ENCODE data around the gene GPRIN2. TPM values are rescaled to one million over a fixed set of nuclear protein-coding genes. Genes with fewer than 3 reads are reported as not detected.
A peak's percentile ranks its signal among the peaks of the same experiment; 100 is the strongest.

Gene GPRIN2
- total RNA-seq, 2 experiments from 2014 or later: not detected

DNA sequence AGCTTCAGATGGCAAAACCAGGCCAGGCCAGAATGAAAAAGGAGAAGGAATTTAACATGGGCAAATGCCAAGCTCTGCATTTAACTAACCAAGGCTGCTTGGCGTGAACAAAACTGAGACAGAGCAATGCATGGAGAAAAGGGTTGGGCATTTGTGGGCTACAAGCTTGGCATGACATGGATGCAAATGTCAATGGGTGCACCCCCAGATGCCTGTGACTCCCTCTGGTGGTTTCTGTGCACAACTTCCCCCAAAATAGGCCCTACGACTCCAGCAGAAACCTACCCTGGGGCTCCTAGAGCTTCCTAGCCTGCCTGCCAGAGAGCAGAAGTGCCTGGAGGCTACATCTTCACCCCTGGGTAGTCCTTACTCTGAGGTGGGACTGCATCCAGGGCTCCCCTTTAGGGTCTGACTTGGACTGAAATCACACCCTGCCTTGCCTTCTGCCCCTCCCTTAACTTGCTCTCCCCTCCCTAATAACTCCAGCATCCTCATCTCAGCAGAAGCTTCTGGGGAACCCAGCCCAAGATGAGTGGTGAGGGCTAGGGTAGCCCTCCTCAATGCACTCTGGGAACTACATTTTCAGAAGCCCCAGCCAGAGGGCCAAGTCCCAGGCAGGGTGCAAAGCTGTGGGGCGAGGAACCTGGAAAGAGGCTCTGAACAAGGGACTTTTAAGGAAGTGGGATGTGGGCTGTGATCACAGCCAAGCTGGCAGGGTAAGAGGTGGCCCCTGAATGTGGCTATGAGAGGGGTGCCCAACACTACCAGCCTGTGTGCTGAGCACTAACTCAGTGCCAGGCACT lies 11.3 kb downstream of the GPRIN2 start:
- Mint-ChIP-seq H3K4me3 (no peak overlapping the region), H3K9me3 (no peaks in the 10 kb centered on the region), H3K27ac (no peak overlapping the region), H3K4me1 (ENCODE audit: low read depth) (peaks cover 6% of the 10 kb centered on the region), H3K36me3 (ENCODE audit: low read depth) (no peaks in the 10 kb centered on the region), H3K27me3 (peaks cover 37% of the 10 kb centered on the region)
- Histone ChIP-seq H3K36me3 (ENCODE audit: insufficient read depth, low read length) (no peaks in the 10 kb centered on the region), H3K4me1 (ENCODE audit: insufficient read depth, low read length) (no peaks in the 10 kb centered on the region), H3K27ac (ENCODE audit: low read depth in 1 of 2, low read length in 2 of 2) (no peak overlapping the region), H3K27me3 (ENCODE audit: control insufficient read depth in 1 of 2, insufficient read depth in 2 of 2, low read length in 2 of 2) (peaks cover 14 to 28% of the 10 kb centered on the region in 2 experiments), H3K9me3 (ENCODE audit: control insufficient read depth in 1 of 2, insufficient read depth in 1 of 2, low read length in 2 of 2) (peaks cover 0 to 13% of the 10 kb centered on the region in 2 experiments), H3K4me3 (ENCODE audit: low read length) (no peak overlapping the region)
- intact Hi-C loops (cut with DNase I, micrococcal nuclease): no loop called here
- CTCF ChIA-PET: no interaction called here
- DNase-seq (peak in 3 of 14 experiments; percentile 5 to 31 (median 24)), ATAC-seq (ENCODE audit: poor library complexity) (no peak)
- POLR2A ChIA-PET: no interaction called here
- TF ChIP-seq, protein P1, sequence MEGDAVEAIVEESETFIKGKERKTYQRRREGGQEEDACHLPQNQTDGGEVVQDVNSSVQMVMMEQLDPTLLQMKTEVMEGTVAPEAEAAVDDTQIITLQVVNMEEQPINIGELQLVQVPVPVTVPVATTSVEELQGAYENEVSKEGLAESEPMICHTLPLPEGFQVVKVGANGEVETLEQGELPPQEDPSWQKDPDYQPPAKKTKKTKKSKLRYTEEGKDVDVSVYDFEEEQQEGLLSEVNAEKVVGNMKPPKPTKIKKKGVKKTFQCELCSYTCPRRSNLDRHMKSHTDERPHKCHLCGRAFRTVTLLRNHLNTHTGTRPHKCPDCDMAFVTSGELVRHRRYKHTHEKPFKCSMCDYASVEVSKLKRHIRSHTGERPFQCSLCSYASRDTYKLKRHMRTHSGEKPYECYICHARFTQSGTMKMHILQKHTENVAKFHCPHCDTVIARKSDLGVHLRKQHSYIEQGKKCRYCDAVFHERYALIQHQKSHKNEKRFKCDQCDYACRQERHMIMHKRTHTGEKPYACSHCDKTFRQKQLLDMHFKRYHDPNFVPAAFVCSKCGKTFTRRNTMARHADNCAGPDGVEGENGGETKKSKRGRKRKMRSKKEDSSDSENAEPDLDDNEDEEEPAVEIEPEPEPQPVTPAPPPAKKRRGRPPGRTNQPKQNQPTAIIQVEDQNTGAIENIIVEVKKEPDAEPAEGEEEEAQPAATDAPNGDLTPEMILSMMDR (IDR thresholded peaks at IDR 0.05): no peak

DNA sequence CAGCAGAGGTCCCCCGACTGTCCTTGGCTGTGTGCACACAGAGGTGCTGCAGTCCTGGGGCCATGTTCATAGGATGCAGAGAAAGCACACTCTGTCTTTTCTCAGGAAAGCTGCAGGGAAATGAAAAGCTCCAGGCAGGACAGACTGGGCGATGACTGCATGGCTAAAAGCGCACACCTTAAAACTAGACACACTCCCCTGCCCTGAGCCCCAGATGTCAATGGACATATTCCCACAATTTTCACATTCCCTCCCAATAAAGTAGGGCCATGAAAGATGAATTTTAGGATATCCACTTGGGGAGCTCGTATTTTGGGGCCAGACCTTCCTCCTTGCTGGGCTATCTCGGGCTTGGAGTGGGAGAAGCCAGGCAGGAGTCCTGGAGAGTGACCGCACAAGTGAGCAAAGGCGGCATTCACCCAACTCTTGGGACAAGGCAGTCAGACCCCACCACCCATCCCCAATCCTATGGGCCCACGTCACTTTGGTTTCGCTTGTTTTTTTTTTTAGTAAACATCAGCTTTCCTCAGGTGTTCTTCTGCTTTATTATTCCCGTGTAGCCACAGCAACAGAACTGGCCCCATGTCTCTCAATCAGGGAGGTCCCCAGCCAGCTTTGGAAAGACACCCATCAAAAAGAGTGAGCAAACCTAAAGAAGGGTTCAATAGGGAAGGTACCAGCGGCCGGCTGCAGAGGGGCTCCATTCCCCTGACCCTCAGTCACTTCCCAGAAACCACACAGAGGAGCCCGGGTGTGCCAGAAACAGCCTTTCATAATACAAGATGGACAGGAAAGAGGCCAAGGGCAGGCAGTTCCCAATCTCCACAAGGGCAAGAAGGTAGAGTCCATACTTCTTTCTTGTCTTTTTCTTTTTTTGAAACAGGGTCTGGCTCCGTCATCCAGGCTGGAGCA lies 12.7 kb downstream of the GPRIN2 start:
- TF ChIP-seq, protein P1 (IDR thresholded peaks at IDR 0.05): no peak
- ATAC-seq (ENCODE audit: poor library complexity) (no peak), DNase-seq (peak in 3 of 14 experiments; percentile 2 to 27 (median 5))
- peaks cover 6% of the 10 kb centered on the region for H3K4me1 Mint-ChIP-seq (ENCODE audit: low read depth)
- H3K27ac Mint-ChIP-seq: no peak overlapping the region
- Histone ChIP-seq H3K9me3 (ENCODE audit: control insufficient read depth in 1 of 2, insufficient read depth in 1 of 2, low read length in 2 of 2) (peaks cover 0 to 5% of the 10 kb centered on the region in 2 experiments), H3K4me3 (ENCODE audit: low read length) (no peak overlapping the region), H3K27me3 (ENCODE audit: control insufficient read depth in 1 of 2, insufficient read depth in 2 of 2, low read length in 2 of 2) (peaks cover 21 to 37% of the 10 kb centered on the region in 2 experiments), H3K4me1 (ENCODE audit: insufficient read depth, low read length) (no peaks in the 10 kb centered on the region), H3K27ac (ENCODE audit: low read depth in 1 of 2, low read length in 2 of 2) (no peak overlapping the region), H3K36me3 (ENCODE audit: insufficient read depth, low read length) (no peaks in the 10 kb centered on the region)
- H3K27me3 Mint-ChIP-seq: peaks cover 49% of the 10 kb centered on the region
- CTCF ChIA-PET: no interaction called here
- no peaks in the 10 kb centered on the region for H3K36me3 Mint-ChIP-seq (ENCODE audit: low read depth)
- no peak overlapping the region for H3K4me3 Mint-ChIP-seq
- POLR2A ChIA-PET: no interaction called here
- H3K9me3 Mint-ChIP-seq: no peaks in the 10 kb centered on the region
- intact Hi-C loops (cut with DNase I, micrococcal nuclease): no loop called here

DNA sequence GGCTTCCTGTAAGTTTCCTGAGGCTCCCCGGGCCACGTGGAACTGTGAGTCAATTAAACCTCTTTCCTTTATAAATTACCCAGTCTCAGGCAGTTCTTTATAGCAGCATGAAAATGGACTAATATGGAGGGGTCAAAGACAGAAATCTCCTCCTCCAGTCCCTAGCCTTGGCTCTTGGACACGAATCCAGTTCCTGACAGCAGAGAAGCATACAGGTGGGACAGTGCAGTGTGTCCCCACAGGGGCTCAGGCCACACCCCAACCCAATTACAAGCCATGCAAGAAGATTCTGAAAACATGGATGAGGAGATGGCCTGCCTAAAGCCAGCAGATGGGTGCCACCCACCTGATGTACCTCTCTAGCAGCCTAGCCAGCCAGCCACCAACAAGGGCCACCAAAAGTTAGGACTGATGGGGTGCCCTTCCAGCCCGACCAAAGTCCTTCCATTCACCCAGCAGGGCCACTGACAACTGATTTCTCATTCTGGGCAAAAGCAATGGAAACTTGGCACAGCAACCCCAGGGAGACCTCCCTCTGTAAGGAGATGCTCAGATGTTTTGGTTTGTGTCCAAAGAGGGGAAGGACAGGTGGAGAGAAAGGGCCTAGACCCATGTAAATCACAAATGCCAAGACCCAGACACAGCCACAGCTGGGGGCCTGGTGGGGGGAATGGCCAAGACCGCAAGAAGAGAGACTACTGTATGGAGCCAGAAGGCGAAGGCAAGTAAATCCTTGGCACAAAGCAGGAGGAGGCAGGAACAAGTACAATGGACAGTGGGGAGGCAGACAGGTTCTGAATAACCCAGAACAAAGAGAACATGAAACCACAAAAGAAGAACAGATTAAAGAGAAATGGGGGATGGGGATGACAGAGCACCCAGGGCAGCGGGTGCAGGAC lies 13.6 kb downstream of the GPRIN2 start:
- H3K36me3 ChIP-seq (ENCODE audit: insufficient read depth, low read length): no peaks in the 10 kb centered on the region
- peaks cover 57% of the 10 kb centered on the region for H3K27me3 Mint-ChIP-seq
- no peaks in the 10 kb centered on the region for H3K9me3 Mint-ChIP-seq
- H3K4me3 Mint-ChIP-seq: no peak overlapping the region
- peaks cover 0 to 5% of the 10 kb centered on the region in 2 experiments for H3K9me3 ChIP-seq (ENCODE audit: control insufficient read depth in 1 of 2, insufficient read depth in 1 of 2, low read length in 2 of 2)
- ChIA-PET CTCF (no interaction called here), POLR2A (no interaction called here)
- intact Hi-C loops (cut with DNase I, micrococcal nuclease): no loop called here
- DNase-seq (peak in 2 of 14 experiments; percentile 2 to 30), ATAC-seq (ENCODE audit: poor library complexity) (no peak)
- TF ChIP-seq, protein P1 (IDR thresholded peaks at IDR 0.05): no peak
- H3K27me3 ChIP-seq (ENCODE audit: control insufficient read depth in 1 of 2, insufficient read depth in 2 of 2, low read length in 2 of 2): peaks cover 26 to 37% of the 10 kb centered on the region in 2 experiments
- no peaks in the 10 kb centered on the region for H3K4me1 ChIP-seq (ENCODE audit: insufficient read depth, low read length)
- H3K27ac ChIP-seq (ENCODE audit: low read depth in 1 of 2, low read length in 2 of 2): no peak overlapping the region
- H3K4me1 Mint-ChIP-seq (ENCODE audit: low read depth): peaks cover 6% of the 10 kb centered on the region
- no peak overlapping the region for H3K27ac Mint-ChIP-seq
- no peak overlapping the region for H3K4me3 ChIP-seq (ENCODE audit: low read length)
- H3K36me3 Mint-ChIP-seq (ENCODE audit: low read depth): no peaks in the 10 kb centered on the region
